GM18951 (cell line): ENCODE results near the gene TNPO3.
"Not testable (repeated sequence)": the region's sequence is repeated elsewhere in the genome, so short reads cannot be mapped to it uniquely, and the experiment has no call there.

ENCODE experiments used
- POLR2A ChIP-seq: IDR thresholded peaks from 4 replicates; pipeline ENCODE4 v1.6.1; 2011; ENCODE audit warnings: mild to moderate bottlenecking; ENCODE audit not compliant: insufficient read length, insufficient read depth; ENCODE audit errors: extremely low read depth
- in situ Hi-C: fragments of 300-500 bp; cut with MboI; formaldehyde crosslinking; loops from one replicate; pipeline ENCODE4 v1.12.0; 2022; ENCODE audit warnings: low sequenced_read_pairs, mixed read lengths, inconsistent platforms; ENCODE audit not compliant: unreplicated experiment

Gene TNPO3

DNA sequence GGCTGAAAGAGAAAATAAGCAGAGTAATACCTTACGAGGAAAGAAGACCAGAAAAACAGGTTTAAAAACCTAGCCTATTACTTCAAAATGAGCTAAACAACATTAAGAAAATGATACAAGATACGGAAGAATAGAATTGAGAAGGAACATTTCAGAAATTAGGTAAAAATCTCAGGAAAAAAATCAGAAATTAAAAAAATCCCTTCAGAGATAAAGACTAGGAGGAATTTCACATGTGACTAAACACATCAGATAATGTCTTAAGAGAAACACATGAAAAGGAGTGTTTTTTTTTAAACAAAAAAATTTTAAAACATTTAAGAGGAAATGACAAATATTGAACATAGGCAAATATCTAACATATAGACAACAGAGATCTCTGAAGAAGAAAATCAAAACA lies 33.3 kb downstream of the TNPO3 start:
- no peak for TF ChIP-seq POLR2A
- in situ Hi-C loops = no loop called here

DNA sequence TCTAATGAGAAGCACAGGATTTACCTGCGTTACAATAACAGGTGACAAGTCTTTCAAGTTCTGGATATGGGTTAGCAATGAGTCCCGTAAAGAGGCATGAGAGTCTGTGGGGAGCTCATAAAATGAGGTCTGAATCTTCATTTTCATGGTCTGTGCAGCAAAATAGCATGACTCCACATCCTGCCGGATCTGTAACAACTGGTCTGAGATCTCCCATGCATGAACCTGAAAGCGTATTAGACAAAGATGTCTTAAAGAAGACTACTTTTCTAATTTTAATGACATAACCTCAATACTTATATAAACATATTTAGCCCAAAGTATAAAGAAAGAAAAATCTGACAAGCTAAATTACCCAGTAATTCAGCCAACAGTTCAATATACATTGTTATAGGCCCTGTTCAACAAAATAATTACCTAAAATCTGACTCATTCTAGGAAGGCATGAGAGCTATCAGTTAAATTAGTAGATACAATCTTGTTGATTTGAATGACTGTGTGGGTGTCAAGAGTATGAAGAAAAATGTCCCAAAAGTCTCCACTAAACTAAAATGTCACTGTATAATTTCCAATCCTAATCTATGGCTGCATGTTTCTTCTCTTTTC lies 36.9 kb downstream of the TNPO3 start:
- no peak for TF ChIP-seq POLR2A
- in situ Hi-C loops = no loop called here

DNA sequence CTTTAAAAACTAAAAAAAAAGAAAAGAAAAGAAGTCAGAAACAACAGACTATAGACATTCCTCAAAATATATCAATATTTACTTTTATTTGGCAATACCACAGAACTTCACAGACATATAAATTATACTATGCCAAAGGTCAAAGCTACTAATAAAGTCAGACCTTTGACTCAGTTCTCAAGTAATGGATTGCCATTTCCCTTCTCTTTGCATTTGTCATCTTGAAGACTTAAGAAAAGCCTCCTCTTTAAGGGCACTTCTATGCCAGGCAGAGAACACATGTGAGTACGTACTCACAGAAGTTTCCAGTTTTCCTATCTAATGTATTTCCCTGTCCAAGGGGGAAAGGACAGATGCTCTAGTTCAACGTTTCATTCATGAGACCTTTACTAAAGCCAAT lies 37.6 kb downstream of the TNPO3 start:
- no peak for TF ChIP-seq POLR2A
- in situ Hi-C loops = no loop called here

DNA sequence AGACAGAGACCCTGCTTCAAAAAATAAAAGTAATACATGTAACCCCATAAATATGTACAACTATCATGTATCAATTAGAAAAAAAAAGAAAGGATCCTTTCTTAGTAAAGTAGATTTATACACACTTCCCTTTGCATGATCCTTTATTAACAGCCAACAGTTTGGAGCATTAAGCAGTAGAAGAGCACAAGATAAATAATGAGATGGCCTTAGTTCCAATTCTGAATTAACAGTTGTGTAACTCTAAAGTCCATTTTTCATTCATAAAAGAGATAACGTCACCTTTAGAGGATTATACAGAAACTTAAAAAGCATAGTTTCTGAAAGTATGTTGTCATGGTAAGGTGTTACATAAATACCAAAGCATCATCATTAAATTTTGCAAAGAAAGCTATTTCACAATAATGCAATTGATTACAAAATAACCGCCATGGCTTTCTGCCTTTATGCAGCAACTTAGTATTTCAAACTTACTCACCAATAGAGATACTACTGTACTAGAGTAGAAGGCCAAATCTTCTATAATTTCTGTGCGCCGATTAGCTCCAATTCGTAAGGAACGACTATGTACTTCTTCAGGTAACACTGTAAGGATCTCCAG lies 40.3 kb downstream of the TNPO3 start:
- TF ChIP-seq POLR2A = no peak
- in situ Hi-C loops = no loop called here

DNA sequence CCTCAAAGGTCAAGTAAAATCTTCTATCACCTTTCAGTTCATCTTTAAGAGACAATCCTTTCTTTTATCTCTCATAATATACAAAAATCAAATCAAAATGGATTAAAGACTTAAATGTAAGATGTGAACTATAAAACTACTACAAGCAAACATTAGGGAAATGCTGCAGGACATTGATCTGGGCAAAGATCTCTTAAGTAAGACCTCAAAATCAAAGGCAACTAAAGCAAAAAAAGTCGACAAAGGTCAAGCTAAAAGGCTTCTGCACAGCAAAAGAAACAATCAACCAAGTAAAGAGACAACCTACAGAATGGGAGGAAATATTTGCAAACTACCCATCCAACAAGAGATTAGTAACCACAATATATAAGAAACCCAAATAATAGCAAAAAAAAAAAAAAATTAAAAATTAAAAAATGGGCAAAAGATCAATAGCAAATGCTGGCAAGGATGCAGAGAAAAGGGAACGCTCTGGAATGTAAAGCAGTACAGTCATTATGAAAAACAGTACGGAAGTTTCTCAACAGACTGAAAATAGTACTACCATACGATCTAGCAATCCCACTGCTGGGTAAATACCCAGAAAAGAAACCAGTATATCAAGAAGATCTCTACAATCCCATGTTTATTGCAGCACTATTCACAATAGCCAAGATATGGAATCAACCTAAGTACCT lies 41.7 kb downstream of the TNPO3 start:
- TF ChIP-seq POLR2A = no peak
- in situ Hi-C loops = no loop called here

DNA sequence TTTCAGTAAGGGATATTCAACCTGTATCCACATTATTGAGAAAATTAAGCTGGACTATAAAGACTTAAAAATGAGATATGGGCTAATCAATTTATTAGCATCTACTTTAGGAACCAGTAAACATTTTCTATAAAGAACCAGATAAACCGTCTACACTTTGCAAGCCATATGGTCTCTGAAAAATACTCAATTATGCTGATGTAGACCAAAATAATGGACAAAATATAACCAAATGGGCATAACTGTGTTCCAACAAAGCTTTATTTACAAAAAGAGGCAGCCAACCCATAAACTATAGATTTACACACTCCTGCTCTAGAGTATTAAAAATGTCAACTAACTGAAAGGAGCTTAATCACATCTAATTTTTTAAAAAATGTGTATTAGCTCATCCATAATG lies 42.3 kb downstream of the TNPO3 start:
- in situ Hi-C loops = no loop called here
- no peak for TF ChIP-seq POLR2A

DNA sequence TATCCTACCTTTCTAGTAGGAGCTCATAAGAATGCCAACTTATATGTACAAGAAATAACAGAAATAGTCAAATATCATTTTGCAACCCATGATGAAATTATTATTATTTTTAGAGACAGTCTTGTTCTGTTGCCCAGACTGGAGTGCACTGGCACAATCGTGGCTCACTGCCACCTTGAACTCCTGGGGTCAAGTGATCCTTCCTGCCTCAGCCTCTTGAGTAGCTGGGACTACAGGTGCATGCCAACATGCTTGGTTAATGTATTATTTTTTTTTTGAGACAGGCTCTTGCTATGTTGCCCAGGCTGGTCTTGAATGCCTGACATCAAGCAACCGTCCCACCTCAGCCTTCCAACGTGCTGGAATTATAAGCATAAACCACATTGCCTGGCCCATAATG lies 44.8 kb downstream of the TNPO3 start:
- in situ Hi-C loops = no loop called here
- no peak for TF ChIP-seq POLR2A

DNA sequence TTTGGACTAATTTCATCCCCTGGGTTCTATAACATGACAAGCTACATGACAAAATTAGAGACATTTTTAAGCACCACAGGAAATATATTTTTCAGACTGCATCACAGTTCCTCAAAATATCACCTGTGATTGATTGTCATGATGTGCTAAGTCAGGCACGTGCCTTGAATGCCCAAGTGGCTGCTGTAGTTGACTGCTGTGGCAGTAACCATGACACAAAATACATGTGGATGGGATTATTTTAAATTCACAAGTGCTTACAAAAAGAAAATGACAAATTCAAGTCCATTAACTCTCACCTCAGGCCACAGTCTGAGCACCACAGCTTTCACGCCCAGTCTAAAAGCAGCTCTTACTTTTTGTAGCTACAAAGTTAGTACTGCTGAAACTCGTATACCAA lies 45.5 kb downstream of the TNPO3 start:
- in situ Hi-C loops = no loop called here
- no peak for TF ChIP-seq POLR2A

DNA sequence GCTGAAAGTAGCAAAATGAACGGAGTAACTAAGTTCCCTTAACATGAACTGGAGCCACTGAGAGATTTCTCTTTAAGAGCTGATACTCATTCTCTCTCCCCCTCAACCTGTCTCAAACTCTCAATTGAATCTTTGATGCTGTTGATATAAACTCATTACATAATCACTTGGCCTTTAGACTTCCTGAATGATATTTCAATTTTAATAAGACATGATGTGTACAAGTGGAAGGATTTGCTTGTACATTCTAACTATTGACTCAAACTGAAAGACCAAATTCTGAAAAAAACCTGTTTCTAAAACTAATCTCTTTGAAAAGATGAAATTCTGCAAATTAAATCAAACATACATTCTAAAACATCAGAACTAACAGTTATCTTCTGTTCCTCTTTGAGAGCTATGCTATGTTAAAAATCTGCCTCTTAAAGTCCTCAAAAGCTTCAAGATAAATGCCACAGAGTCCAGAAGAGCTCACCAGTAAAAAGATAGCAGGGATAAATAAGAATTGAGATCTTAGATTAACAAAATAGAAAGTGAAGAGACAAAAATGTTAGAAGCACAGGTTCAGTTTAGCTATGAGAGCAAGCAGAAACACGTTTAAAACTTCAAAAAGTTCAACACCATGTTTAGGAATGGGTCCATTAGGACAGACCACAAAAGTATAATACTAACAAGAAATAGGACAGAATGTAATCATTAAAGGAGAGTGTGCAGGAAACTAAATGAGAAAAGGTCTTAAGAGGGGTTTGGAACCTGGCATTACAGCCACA lies 46.1 kb downstream of the TNPO3 start:
- in situ Hi-C loops = no loop called here
- no peak for TF ChIP-seq POLR2A

DNA sequence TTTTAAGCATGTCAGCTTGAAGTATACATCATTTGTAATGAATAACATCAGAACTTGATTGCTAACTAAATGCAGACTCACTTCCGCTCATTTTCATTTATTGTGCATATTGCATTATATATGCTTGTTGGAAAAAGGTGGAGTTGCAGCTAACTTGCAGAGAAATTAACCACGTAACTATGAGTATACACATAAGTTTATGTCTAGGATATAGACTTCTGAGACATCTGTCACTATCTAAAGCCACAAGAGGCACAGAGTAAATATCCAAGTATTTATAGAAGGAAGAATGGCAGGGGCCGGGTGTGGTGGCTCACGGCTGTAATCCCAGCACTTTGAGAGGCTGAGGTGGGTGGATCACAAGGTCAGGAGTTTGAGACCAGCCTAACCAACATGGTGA lies 47.3 kb downstream of the TNPO3 start:
- no peak for TF ChIP-seq POLR2A
- in situ Hi-C loops = no loop called here

DNA sequence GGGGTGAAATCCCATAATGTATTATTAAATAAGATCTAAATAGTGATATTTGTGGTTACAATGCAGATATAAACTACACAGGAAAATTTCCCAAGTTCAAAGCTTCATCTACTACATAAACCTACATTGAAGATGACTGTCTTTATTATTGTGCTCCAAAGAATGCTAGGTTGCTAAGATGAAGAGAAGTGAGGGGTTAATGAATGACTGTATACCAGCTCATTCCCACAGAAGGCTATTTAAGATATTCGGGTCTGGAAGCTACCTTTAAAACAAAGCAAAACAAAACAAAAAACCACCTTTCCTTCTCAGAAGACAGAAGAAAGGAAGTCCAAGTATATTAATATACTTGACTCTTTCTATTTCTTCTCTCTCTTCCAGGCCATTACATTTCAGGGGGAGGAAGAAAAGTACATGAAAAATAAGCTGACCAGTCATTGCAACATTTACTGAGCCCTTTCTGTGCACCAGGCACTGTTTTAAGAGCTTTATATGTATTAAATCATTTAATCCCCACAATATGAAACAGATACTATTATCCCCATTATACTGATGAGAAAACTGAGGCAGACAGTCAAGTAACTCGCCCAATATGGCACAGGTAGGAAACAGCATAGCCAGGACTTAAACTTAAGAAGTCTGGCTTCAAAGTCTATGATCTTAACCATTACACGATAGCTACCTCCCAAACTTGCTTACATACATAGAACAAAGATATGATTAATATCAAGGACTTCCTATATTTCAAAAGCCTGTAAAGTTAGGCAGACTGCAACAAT lies 48.1 kb downstream of the TNPO3 start:
- in situ Hi-C loops = no loop called here
- TF ChIP-seq POLR2A = no peak

DNA sequence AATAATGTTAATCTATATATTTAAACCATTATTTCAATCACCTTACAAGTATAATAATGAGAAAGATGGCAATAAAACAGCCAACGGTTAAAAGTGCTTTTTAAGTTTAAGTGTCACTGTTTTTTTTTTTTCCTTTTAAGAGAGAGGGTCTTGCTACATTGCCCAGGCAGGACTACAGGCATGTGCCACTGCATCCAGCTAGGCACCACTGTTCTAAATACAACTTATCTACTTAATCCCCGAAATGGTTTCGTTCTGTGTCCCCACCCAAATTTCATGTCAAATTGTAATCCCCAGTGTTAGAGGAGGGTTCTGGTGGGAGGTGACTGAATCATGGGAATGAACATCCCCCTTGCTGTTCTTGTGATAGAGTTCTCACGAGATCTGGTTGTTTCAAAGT lies 49.7 kb downstream of the TNPO3 start:
- in situ Hi-C loops = no loop called here
- TF ChIP-seq POLR2A = no peak

DNA sequence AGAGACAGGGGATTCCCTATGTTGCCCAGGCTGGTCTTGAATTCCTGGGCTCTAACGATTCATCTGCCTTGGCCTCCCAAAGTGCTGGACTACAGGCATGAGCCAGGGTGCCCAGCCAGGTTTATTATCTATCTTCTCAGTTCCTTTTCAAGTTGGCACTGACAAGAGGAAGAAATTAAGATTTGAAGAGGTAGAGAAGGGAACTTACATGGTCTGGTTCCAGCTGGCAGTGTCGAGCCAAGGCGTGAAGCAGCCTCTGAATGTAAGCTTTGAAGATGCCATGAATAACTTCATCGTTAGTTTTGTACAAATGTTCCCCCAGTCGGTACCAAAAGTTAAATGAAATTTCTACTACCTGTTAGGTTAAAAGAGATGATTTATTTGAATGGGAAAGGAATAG lies 57.7 kb downstream of the TNPO3 start:
- TF ChIP-seq POLR2A = no peak
- in situ Hi-C loops = no loop called here

DNA sequence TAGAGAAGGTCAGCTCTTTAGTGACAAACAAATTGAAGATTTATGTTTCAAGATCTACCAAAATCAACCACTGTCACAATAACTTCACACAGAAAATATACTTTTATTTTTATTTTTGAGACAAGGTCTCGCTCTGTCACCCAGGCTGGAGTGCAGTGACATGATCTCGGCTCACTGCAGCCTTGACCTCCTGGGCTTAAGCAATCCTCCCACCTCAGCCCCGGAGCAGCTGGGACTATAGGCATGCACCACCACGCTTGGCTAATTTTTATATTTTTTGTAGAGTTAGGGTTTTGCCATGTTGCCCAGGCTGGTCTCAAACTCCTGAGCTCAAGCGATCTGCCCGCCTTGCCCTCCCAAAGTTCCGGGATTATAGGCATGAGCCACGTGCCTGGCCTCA lies 60.4 kb downstream of the TNPO3 start:
- in situ Hi-C loops = not testable (repeated sequence)
